Fibroblast of lung (primary cell): ENCODE data around the gene TMEM234. TPM values are rescaled to one million over a fixed set of nuclear protein-coding genes. Genes with fewer than 3 reads are reported as not detected.

ENCODE experiments used
- DNase-seq, 2 donors: peaks; one replicate each; pipeline versions ENCODE4 v3.0.0 to v3.0.0-alpha.2; 2010; ENCODE audit warnings: low read depth in 2 of 2
- H2AFZ ChIP-seq: 2 replicates; pipeline ENCODE4 v1.5.1; 2012; ENCODE audit warnings: low read length, control low read depth, inconsistent platforms
- H3K27ac ChIP-seq: 2 replicates; pipeline ENCODE4 v1.5.1; 2011; ENCODE audit warnings: low read length, control low read depth; ENCODE audit not compliant: insufficient read depth
- H3K27me3 ChIP-seq: 2 replicates; pipeline ENCODE4 v1.5.1; 2011; ENCODE audit warnings: mild to moderate bottlenecking, low read length; ENCODE audit not compliant: control insufficient read depth, insufficient read depth
- H3K36me3 ChIP-seq: 2 replicates; pipeline ENCODE4 v1.5.1; 2011; ENCODE audit warnings: low read length; ENCODE audit not compliant: control insufficient read depth, insufficient read depth
- H3K4me1 ChIP-seq: 2 replicates; pipeline ENCODE4 v1.5.1; 2011; ENCODE audit warnings: low read length; ENCODE audit not compliant: control insufficient read depth, insufficient read depth; ENCODE audit errors: extremely low read depth
- H3K4me2 ChIP-seq: 2 replicates; pipeline ENCODE4 v1.5.1; 2011; ENCODE audit warnings: low read length, control low read depth; ENCODE audit not compliant: insufficient read depth; ENCODE audit errors: extremely low read depth
- H3K4me3 ChIP-seq, 4 experiments: fragments of 200-600 bp in 1 of 4; sonication (generic) in 1 of 4; replicated peaks in 1 of 4; 2 replicates each; pipeline ENCODE4 v1.5.1; 2011 to 2016; ENCODE audit warnings: low read length in 4 of 4, low read depth in 3 of 4, mild to moderate bottlenecking in 3 of 4, control low read depth in 2 of 4, inconsistent platforms in 1 of 4, mixed read lengths in 1 of 4; ENCODE audit not compliant: insufficient read depth in 1 of 4; ENCODE audit errors: control extremely low read depth in 1 of 4
- H3K79me2 ChIP-seq: 2 replicates; pipeline ENCODE4 v1.5.1; 2012; ENCODE audit warnings: mild to moderate bottlenecking, low read length, inconsistent platforms; ENCODE audit not compliant: control insufficient read depth, insufficient read depth
- H3K9ac ChIP-seq: 2 replicates; pipeline ENCODE4 v1.5.1; 2011; ENCODE audit warnings: mild to moderate bottlenecking, low read length, control low read depth; ENCODE audit not compliant: insufficient read depth
- H3K9me3 ChIP-seq: 2 replicates; pipeline ENCODE4 v1.5.1; 2012; ENCODE audit warnings: low read depth, low read length; ENCODE audit not compliant: control insufficient read depth, insufficient read depth
- H4K20me1 ChIP-seq: 2 replicates; pipeline ENCODE4 v1.5.1; 2011; ENCODE audit warnings: low read length; ENCODE audit not compliant: control insufficient read depth, insufficient read depth; ENCODE audit errors: extremely low read depth
- CTCF ChIP-seq, 2 donors: IDR thresholded peaks in 1 of 2; conservative IDR thresholded peaks in 1 of 2; 1 replicate in 1 of 2; 2 replicates in 1 of 2; pipeline ENCODE4 v1.5.1; 2011 to 2012; ENCODE audit warnings: low read length in 2 of 2, control low read depth in 1 of 2, inconsistent platforms in 1 of 2, low read depth in 1 of 2, mild to moderate bottlenecking in 1 of 2
- EZH2 ChIP-seq: IDR thresholded peaks from 2 replicates; pipeline ENCODE4 v1.5.1; 2012; ENCODE audit warnings: low read length, control low read depth, mild to moderate bottlenecking; ENCODE audit errors: missing control alignments
- polyA plus RNA-seq, 2 donors: library from polyadenylated mRNA; depleted of rRNA in 1 of 2; stranded (reverse) in 1 of 2; unstranded in 1 of 2; fragments of >200 nt; gene quantifications; 2 replicates each; pipeline ENCODE4 v1.2.1, GENCODE V29; 2011 to 2012; ENCODE audit warnings: missing spikeins in 1 of 2
- total RNA-seq: library from RNA; depleted of rRNA; stranded (reverse); fragments of >200 nt; gene quantifications from 2 replicates; pipeline ENCODE4 v1.2.1, GENCODE V29; 2014

The TMEM234 gene
- total and polyA plus RNA-seq, 2 donors (not counting 1 experiment from before 2014, with no cell fraction given): 15.8 to 17.5 TPM

GRCh38 chr1:32256473-32257226 lies 34.5 kb upstream of the TMEM234 start:
- H3K4me1 ChIP-seq: no peaks in the 10 kb centered on the region
- TF ChIP-seq EZH2 (no peak), CTCF (conservative IDR thresholded peaks at IDR 0.05 in 1 of 2, IDR thresholded peaks at IDR 0.05 in 1 of 2; ENCODE audit: low read depth in 1 of 2, low read length in 2 of 2) (no peak)

DNA sequence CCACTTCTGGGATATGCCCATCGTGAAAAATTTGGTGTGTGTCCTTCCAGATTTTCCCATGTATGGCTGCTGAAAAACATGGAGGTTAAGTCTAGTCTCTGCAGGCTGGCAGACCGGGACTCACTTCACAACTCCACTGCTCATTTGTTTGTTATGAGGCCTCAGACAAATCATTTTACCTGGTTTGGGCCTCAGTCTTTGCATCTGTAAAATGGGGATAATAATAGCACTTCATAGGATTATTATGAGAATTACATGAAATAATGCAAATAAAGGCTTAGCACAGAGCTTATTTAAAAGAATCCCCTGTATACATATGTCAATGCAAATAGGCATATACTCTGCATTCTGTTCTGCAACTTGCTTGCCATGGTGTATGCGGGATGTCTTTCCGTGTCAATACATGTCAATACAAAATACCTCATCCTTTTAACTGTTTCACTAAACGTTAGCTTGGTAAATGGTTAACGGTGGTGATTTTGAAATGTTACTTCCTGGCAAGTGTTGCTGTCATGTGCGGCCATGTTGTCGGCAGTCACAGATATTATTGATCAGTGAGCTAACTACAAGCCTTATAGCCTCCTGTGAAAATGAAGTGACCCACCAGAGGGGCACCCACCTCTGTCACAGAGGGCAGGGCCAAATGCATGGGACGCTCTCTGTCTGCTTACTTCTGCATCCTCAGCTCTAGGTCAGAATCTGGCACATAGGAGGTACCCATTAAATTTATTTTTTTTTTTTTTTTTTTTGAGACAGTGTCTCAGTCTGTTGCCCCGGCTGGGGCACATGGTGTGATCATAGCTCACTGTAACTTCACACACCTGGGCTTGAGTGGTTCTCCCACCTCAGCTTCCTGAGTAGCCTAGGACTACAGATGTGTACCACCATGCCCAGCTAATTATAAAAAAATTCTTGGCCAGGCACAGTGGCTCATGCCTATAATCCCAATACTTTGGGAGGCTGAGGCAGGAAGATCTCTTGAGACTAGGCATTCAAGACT lies 33.2 kb upstream of the TMEM234 start:
- Histone ChIP-seq H3K36me3 (no peaks in the 10 kb centered on the region), H3K27ac (no peak overlapping the region), H3K9ac (no peak overlapping the region), H3K79me2 (no peaks in the 10 kb centered on the region), H3K27me3 (no peaks in the 10 kb centered on the region), H3K4me2 (no peak overlapping the region), H4K20me1 (no peaks in the 10 kb centered on the region), H3K4me1 (no peaks in the 10 kb centered on the region), H2AFZ (no peak overlapping the region), H3K9me3 (no peaks in the 10 kb centered on the region), H3K4me3 (no peak overlapping the region)
- no peak for TF ChIP-seq CTCF (conservative IDR thresholded peaks at IDR 0.05 in 1 of 2, IDR thresholded peaks at IDR 0.05 in 1 of 2; ENCODE audit: low read depth in 1 of 2, low read length in 2 of 2)
- no peak for TF ChIP-seq EZH2
- no peak for DNase-seq

More at GRCh38 chr1:32256473-32257226, 34.5 kb upstream of the TMEM234 start:
- DNase-seq: no peak
- no peak overlapping the region for H3K9ac ChIP-seq
- H3K27ac ChIP-seq: no peak overlapping the region
- no peaks in the 10 kb centered on the region for H3K36me3 ChIP-seq
- no peaks in the 10 kb centered on the region for H4K20me1 ChIP-seq
- no peak overlapping the region for H2AFZ ChIP-seq
- H3K9me3 ChIP-seq: no peaks in the 10 kb centered on the region
- H3K4me3 ChIP-seq: no peak overlapping the region
- no peaks in the 10 kb centered on the region for H3K27me3 ChIP-seq
- no peaks in the 10 kb centered on the region for H3K79me2 ChIP-seq
- H3K4me2 ChIP-seq: no peak overlapping the region
